Measurements from ENCODE around the gene AFF2. TPM values are rescaled to one million over a fixed set of nuclear protein-coding genes. Genes with fewer than 3 reads are reported as not detected.

AFF2 gene
- total RNA-seq (5.7 TPM), polyA plus RNA-seq (ENCODE audit: insufficient read depth, low read depth, low replicate concordance) (0.09 TPM)
- long read RNA-seq, donor 1, result 0 reads
- long read RNA-seq, donor 2, result 0 reads
- long read RNA-seq, donor 3, result 0 reads
- long read RNA-seq, donor 4, result 0 reads
- long read RNA-seq, donor 5, result 0 reads
- long read RNA-seq, donor 6, result 0 reads
- long read RNA-seq, donor 7, result 0 reads
- long read RNA-seq, donor 8, result 0 reads
- long read RNA-seq, donor 9, result 0 reads
- long read RNA-seq, donor 10, result 0 reads

DNA sequence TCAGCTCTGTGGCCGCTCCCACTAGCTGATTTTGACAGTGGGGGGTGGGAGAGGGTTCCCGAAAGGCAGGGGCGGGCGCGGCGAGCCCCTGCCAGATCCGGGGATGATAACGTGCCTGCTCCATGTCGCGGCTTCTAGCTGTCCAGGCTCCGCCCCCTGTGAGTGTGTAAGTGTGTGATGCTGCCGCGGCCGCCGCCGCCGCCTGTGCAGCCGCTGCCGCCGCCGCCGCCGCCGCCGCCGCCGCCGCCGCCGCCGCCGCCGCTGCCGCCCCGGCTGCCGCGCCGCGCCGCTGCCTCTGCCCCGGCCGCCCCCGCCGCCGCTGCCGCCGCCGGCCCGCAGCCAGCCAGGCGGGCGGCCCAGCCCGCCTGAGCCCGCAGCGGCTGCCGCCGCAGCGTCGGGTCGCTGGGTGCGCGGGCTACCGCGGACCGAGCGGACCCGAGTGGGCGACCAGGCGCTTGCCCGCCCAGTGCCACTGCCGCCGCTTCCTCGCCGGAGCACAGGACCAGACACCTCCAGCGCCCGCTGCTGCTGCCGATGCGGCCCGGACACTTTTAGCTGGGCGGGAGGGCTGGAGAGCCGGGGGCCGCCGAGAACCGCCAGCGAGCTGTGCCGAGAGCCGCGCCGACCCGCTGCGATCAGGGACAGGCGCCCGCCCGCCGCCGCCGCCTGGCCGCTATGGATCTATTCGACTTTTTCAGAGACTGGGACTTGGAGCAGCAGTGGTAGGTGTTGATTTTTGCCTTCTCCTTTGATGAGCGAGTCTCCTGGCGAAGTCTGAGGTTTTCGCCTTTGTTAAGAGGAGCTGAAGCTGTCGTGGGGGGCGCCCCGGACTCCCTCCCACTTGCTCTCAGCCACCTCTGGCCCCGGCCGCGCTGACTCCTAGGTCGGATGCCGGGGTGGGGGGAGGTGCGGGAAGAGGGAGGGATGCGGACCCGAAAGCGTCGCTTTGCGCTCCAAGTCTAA lies at the start of gene AFF2:
Gene AFF2 (plus strand): TSS at position 195 of the 963 bp plus-strand sequence. CDS start 481 bp downstream, at position 676.
- Histone ChIP-seq H3K4me3 (ENCODE audit: low read length in 3 of 3) (peak within 1 kb of the TSS in 2 of 3 donors; percentile 21 to 33), H3K27me3 (ENCODE audit: control insufficient read depth, insufficient read depth, low read length) (peaks cover 5% of the 10 kb centered on the region), H3K36me3 (ENCODE audit: control insufficient read depth in 2 of 3, insufficient read depth in 3 of 3, low read length in 3 of 3) (no peaks in the 10 kb centered on the region), H3K4me1 (ENCODE audit: control insufficient read depth in 2 of 3, insufficient read depth in 2 of 3, low read depth in 1 of 3, low read length in 3 of 3) (no peaks in the 10 kb centered on the region), H3K9me3 (ENCODE audit: control insufficient read depth in 2 of 3, insufficient read depth in 1 of 3, low read length in 3 of 3) (no peaks in the 10 kb centered on the region), H3K9ac (ENCODE audit: low read length in 3 of 3) (no peak within 1 kb of the TSS), H3K27ac (ENCODE audit: low read depth in 2 of 2, low read length in 2 of 2) (no peak within 1 kb of the TSS)
- no peak for TF ChIP-seq CTCF (IDR thresholded peaks at IDR 0.05; ENCODE audit: borderline replicate concordance, extremely low read depth, insufficient read depth)
- DNase-seq (peak; percentile 51 to 78 (median 72)), FAIRE-seq (no peak)
- intact Hi-C loops (cut with DNase I), result no loop called here

GRCh38 chrX:148457279-148457678 lies 43.1 kb upstream of the AFF2 start:
- FAIRE-seq (no peak), DNase-seq (no peak)
- Histone ChIP-seq H3K27me3 (ENCODE audit: control insufficient read depth, insufficient read depth, low read length) (no peaks in the 10 kb centered on the region), H3K4me3 (ENCODE audit: low read length in 3 of 3) (no peak overlapping the region), H3K9me3 (ENCODE audit: control insufficient read depth in 2 of 3, insufficient read depth in 1 of 3, low read length in 3 of 3) (no peaks in the 10 kb centered on the region), H3K36me3 (ENCODE audit: control insufficient read depth in 2 of 3, insufficient read depth in 3 of 3, low read length in 3 of 3) (no peaks in the 10 kb centered on the region), H3K27ac (ENCODE audit: low read depth in 2 of 2, low read length in 2 of 2) (no peak overlapping the region), H3K9ac (ENCODE audit: low read length in 3 of 3) (no peak overlapping the region), H3K4me1 (ENCODE audit: control insufficient read depth in 2 of 3, insufficient read depth in 2 of 3, low read depth in 1 of 3, low read length in 3 of 3) (no peaks in the 10 kb centered on the region)
- no peak for TF ChIP-seq CTCF (IDR thresholded peaks at IDR 0.05; ENCODE audit: borderline replicate concordance, extremely low read depth, insufficient read depth)
- intact Hi-C loops (cut with DNase I), result no loop called here

DNA sequence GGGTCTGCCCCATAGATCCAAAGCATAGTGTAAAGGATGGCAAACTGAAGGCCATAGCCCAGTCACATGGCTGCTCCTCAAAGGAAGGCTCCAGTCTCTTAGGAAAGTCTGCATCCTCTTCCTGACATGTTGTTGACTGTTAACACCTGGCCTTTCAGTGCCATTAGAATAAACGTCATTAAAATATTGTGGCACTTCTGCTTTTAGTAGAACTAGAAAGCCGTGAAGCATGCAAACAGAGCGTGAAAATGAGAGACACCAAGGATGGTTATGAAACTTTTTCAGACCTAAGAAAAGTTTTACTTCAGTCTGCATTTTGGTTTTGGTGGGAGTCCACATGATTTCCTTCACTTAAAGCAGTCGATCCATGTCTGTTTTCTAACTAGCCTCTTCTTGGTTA lies 41.1 kb upstream of the AFF2 start:
- FAIRE-seq, result no peak

More for the DNA sequence above, 41.1 kb upstream of the AFF2 start:
- Histone ChIP-seq H3K9me3 (ENCODE audit: control insufficient read depth in 2 of 3, insufficient read depth in 1 of 3, low read length in 3 of 3) (no peaks in the 10 kb centered on the region), H3K9ac (ENCODE audit: low read length in 3 of 3) (no peak overlapping the region), H3K36me3 (ENCODE audit: control insufficient read depth in 2 of 3, insufficient read depth in 3 of 3, low read length in 3 of 3) (no peaks in the 10 kb centered on the region), H3K27me3 (ENCODE audit: control insufficient read depth, insufficient read depth, low read length) (no peaks in the 10 kb centered on the region), H3K27ac (ENCODE audit: low read depth in 2 of 2, low read length in 2 of 2) (no peak overlapping the region), H3K4me1 (ENCODE audit: control insufficient read depth in 2 of 3, insufficient read depth in 2 of 3, low read depth in 1 of 3, low read length in 3 of 3) (no peaks in the 10 kb centered on the region), H3K4me3 (ENCODE audit: low read length in 3 of 3) (no peak overlapping the region)
- no peak for TF ChIP-seq CTCF (IDR thresholded peaks at IDR 0.05; ENCODE audit: borderline replicate concordance, extremely low read depth, insufficient read depth)
- no peak for DNase-seq
- intact Hi-C loops (cut with DNase I), result no loop called here
